Activated CD4-positive, alpha-beta T cell treated with anti-CD3 and anti-CD28 coated beads, Interleukin-2, amount 50 U/mL, for 48 hours (primary cell): ENCODE results near the gene DENND1B.

Experiments
- DNase-seq, 2 experiments: peaks; one replicate each; pipeline ENCODE4 v3.0.0-alpha.2; 2020

DENND1B gene

GRCh38 chr1:197462539-197462938 lies 312.7 kb downstream of the DENND1B start:
- no peak for DNase-seq
